Frontal cortex (tissue), 4 donors: Measurements from ENCODE around the gene RPGRIP1L. TPM values are rescaled to one million over a fixed set of nuclear protein-coding genes. Genes with fewer than 3 reads are reported as not detected.

Source experiments
- DNase-seq, 2 donors: peaks; one replicate each; pipeline ENCODE4 v3.0.0; 2012; ENCODE audit warnings: low spot score in 2 of 2
- FAIRE-seq: peaks from 2 replicates; lab custom pipeline; 2012; peaks lifted over from hg19 to GRCh38; lab: Jason Lieb, UNC
- total RNA-seq: library from RNA; depleted of rRNA; stranded (reverse); fragments of >200 nt; gene quantifications from one replicate; pipeline ENCODE4 v1.2.3, GENCODE V29; 2014
- donor health status: control.
- donor health status: control.
- donor health status: control.

RPGRIP1L gene
- total RNA-seq, 1 donor from 2014 or later, result 24.1 TPM

- DNase-seq (no peak), FAIRE-seq (no peak)
Observed at GRCh38 chr16:53612003-53612402, 91.7 kb downstream of the RPGRIP1L start.

GRCh38 chr16:53611179-53611696, 92.4 kb downstream of the RPGRIP1L start:
- DNase-seq (no peak), FAIRE-seq (no peak)

GRCh38 chr16:53609536-53609935, 94.1 kb downstream of the RPGRIP1L start:
- no peak for FAIRE-seq
- no peak for DNase-seq

GRCh38 chr16:53608094-53608493, 95.6 kb downstream of the RPGRIP1L start:
- FAIRE-seq (no peak), DNase-seq (no peak)

- FAIRE-seq (no peak), DNase-seq (no peak)
Observed at GRCh38 chr16:53605831-53606400, 97.7 kb downstream of the RPGRIP1L start.

- no peak for FAIRE-seq
- no peak for DNase-seq
Observed at GRCh38 chr16:53605356-53605755, 98.3 kb downstream of the RPGRIP1L start.

- no peak for FAIRE-seq
- DNase-seq, result no peak
Observed at GRCh38 chr16:53601961-53602360, 101.7 kb downstream of the RPGRIP1L start.

- no peak for FAIRE-seq
- no peak for DNase-seq
Observed at GRCh38 chr16:53600616-53601015, 103.0 kb downstream of the RPGRIP1L start.

- DNase-seq (no peak), FAIRE-seq (no peak)
Observed at GRCh38 chr16:53600126-53600525, 103.5 kb downstream of the RPGRIP1L start.

- DNase-seq (no peak), FAIRE-seq (no peak)
Observed at GRCh38 chr16:53599548-53599947, 104.1 kb downstream of the RPGRIP1L start.

- DNase-seq (no peak), FAIRE-seq (no peak)
Observed at GRCh38 chr16:53598511-53599275, 105.0 kb downstream of the RPGRIP1L start.

GRCh38 chr16:53597776-53598175, 105.9 kb downstream of the RPGRIP1L start:
- DNase-seq (no peak), FAIRE-seq (no peak)

GRCh38 chr16:53588081-53588648, 115.5 kb downstream of the RPGRIP1L start:
- no peak for FAIRE-seq
- no peak for DNase-seq

GRCh38 chr16:53583401-53583800, 120.3 kb downstream of the RPGRIP1L start:
- DNase-seq, result no peak
- FAIRE-seq, result no peak

- FAIRE-seq, result no peak
- no peak for DNase-seq
Observed at GRCh38 chr16:53581784-53582183, 121.9 kb downstream of the RPGRIP1L start.

GRCh38 chr16:53580038-53580802, 123.4 kb downstream of the RPGRIP1L start:
- no peak for FAIRE-seq
- no peak for DNase-seq

GRCh38 chr16:53576904-53577303, 126.8 kb downstream of the RPGRIP1L start:
- no peak for DNase-seq
- no peak for FAIRE-seq

GRCh38 chr16:53576210-53576609, 127.4 kb downstream of the RPGRIP1L start:
- no peak for FAIRE-seq
- DNase-seq, result no peak

GRCh38 chr16:53571763-53572162, 131.9 kb downstream of the RPGRIP1L start:
- no peak for DNase-seq
- FAIRE-seq, result no peak

- DNase-seq, result no peak
- FAIRE-seq, result no peak
Observed at GRCh38 chr16:53566552-53567245, 137.0 kb downstream of the RPGRIP1L start.
